ENCODE data around the gene ARHGAP44.
"Not testable (repeated sequence)": the region's sequence is repeated elsewhere in the genome, so short reads cannot be mapped to it uniquely, and the experiment has no call there.

The ARHGAP44 gene

DNA sequence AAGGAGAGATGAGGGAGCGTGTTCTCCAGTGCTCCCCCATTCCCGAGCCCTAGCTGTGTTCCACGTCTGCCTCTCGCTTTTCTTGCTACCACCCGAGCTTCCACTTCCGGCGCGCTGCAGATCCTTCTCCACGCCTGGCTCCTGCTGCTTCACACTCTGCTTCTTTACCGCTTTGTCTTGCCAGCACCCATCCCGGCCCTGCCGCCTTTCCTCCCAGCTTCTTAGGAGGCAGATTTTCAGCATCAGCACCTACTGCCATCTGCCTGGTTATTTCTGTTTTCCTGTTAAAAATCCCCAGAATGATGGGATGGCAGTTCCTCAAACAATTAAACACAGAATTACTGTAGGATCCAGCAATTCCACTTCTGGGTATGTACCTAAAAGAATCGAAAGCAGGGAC, 163.9 kb downstream of the ARHGAP44 start:
- Mint-ChIP-seq H3K4me1 (ENCODE audit: low read depth) (no peaks in the 10 kb centered on the region), H3K9me3 (ENCODE audit: low read depth) (peaks cover 4% of the 10 kb centered on the region), H3K27me3 (peaks cover 2% of the 10 kb centered on the region), H3K27ac (no peak overlapping the region), H3K36me3 (no peaks in the 10 kb centered on the region), H3K4me3 (no peak overlapping the region)

DNA sequence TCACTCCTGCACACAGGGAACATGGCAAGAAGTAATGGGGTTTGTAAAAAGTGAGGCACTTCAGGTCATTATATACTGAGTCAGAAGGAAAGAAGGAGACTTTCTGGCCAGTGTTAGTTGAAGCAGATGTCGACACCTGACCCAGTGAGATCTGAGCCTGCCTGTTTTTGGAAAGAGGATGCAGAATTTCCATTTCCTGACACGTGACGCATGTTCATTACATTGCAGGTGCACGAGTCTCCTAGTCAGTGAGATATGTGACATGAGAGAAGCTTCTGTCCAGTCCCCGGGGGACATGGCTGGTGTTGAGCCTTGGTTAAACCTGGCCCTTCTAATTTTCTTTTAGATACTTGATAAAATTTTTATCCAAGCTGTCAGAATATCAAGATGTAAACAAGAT, 166.2 kb downstream of the ARHGAP44 start:
- H3K9me3 Mint-ChIP-seq (ENCODE audit: low read depth) = peaks cover 4% of the 10 kb centered on the region
- H3K27ac Mint-ChIP-seq = no peak overlapping the region
- peaks cover 2% of the 10 kb centered on the region for H3K27me3 Mint-ChIP-seq
- no peaks in the 10 kb centered on the region for H3K36me3 Mint-ChIP-seq
- H3K4me1 Mint-ChIP-seq (ENCODE audit: low read depth) = no peaks in the 10 kb centered on the region
- H3K4me3 Mint-ChIP-seq = no peak overlapping the region

DNA sequence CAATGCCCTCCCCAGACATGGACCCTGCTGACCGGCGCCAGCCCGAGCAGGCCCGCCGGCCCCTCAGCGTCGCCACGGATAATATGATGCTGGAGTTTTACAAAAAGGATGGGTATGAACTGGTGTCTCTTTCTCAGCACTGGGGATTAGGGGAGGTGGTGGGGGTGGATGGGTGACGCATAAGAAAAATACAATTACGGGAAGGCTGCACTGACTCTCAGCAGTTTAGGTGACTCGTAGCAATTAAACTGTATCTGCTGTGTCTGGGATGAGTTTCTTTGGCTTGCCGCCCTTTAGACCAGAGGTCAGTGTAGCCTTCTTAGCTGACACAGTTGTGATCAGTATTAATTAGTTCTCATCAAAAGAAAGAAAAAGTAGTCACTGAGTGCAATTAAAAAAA, 169.5 kb downstream of the ARHGAP44 start:
- no peak overlapping the region for H3K4me3 Mint-ChIP-seq
- H3K27me3 Mint-ChIP-seq = peaks cover 2% of the 10 kb centered on the region
- H3K4me1 Mint-ChIP-seq (ENCODE audit: low read depth) = no peaks in the 10 kb centered on the region

DNA sequence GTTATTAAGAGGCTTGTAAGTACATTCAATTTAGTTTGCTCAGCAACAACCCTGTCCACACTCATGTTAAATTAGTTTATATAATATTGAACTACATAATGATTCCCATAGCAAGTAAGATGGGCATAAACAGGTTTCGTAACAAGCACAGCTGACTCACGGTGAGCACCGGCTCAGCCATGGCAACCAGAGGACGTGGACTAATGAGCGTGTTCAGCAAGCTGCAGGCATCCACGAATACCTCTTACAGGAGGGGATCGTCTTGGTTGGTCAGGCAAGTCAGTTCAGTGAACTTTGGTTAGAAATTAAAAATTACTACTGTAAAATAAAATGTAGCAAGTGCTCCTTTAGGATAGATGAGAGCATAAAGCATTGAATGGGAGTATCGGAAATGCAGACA, 170.1 kb downstream of the ARHGAP44 start:
- H3K4me3 Mint-ChIP-seq = no peak overlapping the region
- H3K4me1 Mint-ChIP-seq (ENCODE audit: low read depth) = no peaks in the 10 kb centered on the region
- peaks cover 4% of the 10 kb centered on the region for H3K9me3 Mint-ChIP-seq (ENCODE audit: low read depth)
- H3K27me3 Mint-ChIP-seq = peaks cover 2% of the 10 kb centered on the region
- no peak overlapping the region for H3K27ac Mint-ChIP-seq
- no peaks in the 10 kb centered on the region for H3K36me3 Mint-ChIP-seq

More for the DNA sequence above, 169.5 kb downstream of the ARHGAP44 start:
- peaks cover 4% of the 10 kb centered on the region for H3K9me3 Mint-ChIP-seq (ENCODE audit: low read depth)
- H3K27ac Mint-ChIP-seq = no peak overlapping the region
- H3K36me3 Mint-ChIP-seq = no peaks in the 10 kb centered on the region

DNA sequence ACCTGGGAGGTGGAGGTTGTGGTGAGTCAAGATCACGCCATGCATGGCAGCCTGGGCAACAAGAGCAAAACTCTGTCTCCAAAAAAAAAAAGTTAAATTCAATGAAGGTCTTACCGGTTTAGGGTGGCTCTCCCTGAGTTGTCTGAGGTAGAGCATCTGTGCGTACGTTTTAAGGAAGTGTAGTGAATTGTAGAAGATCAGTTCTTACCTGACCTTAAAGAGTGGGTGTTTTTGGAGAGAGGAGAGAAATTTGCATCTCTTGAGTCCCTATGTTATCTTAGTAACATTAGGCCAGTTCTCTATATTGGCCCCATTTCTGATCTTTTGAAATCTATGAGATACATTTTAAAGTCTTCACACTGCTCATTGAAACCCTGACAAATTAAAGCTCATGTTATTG, 172.4 kb downstream of the ARHGAP44 start:
- Mint-ChIP-seq H3K36me3 (no peaks in the 10 kb centered on the region), H3K27me3 (peaks cover 2% of the 10 kb centered on the region), H3K4me1 (ENCODE audit: low read depth) (no peaks in the 10 kb centered on the region), H3K27ac (no peak overlapping the region), H3K9me3 (ENCODE audit: low read depth) (peaks cover 4% of the 10 kb centered on the region), H3K4me3 (no peak overlapping the region)

DNA sequence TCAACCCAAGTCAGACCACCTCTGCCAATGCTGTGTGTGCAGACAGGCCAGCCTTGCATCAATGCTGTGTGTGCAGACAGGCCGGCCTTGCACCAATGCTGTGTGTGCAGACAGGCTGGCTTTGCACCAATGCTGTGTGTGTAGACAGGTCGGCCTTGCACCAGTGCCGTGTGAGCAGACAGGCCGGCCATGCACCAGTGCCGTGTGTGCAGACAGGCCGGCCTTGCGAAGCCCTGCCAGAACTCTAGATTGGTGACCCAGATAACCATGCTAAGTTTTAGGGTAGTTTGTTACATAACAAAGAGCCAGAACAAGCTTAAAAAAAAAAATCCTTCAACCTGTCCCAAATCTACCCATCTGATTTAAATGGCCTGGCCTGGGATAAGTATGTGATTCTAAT, 174.2 kb downstream of the ARHGAP44 start:
- Mint-ChIP-seq H3K4me3 (no peak overlapping the region), H3K9me3 (ENCODE audit: low read depth) (no peaks in the 10 kb centered on the region), H3K27ac (no peak overlapping the region), H3K4me1 (ENCODE audit: low read depth) (no peaks in the 10 kb centered on the region), H3K27me3 (peaks cover 2% of the 10 kb centered on the region), H3K36me3 (no peaks in the 10 kb centered on the region)

DNA sequence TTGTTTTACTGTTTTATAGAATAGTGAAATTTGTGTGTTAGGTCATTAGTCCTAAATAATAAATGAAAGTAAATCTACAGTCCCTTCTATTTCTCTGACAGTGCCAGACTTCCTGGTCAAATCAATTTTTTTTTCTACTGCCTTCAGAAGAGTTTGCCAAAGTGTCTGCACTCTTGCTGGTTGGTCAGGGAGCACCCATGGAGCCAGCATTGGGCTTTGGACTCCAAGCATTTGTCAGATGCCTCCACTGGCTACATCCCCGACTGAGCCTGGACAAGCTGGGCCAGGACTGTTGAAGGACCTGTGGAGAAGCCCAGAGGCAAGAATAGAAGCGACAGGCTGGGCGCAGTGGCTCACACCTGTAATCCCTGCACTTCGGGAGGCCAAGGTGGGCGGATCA, 174.9 kb downstream of the ARHGAP44 start:
- no peaks in the 10 kb centered on the region for H3K36me3 Mint-ChIP-seq
- no peaks in the 10 kb centered on the region for H3K4me1 Mint-ChIP-seq (ENCODE audit: low read depth)
- H3K27me3 Mint-ChIP-seq = peaks cover 2% of the 10 kb centered on the region
- no peak overlapping the region for H3K4me3 Mint-ChIP-seq
- H3K9me3 Mint-ChIP-seq (ENCODE audit: low read depth) = no peaks in the 10 kb centered on the region
- no peak overlapping the region for H3K27ac Mint-ChIP-seq

DNA sequence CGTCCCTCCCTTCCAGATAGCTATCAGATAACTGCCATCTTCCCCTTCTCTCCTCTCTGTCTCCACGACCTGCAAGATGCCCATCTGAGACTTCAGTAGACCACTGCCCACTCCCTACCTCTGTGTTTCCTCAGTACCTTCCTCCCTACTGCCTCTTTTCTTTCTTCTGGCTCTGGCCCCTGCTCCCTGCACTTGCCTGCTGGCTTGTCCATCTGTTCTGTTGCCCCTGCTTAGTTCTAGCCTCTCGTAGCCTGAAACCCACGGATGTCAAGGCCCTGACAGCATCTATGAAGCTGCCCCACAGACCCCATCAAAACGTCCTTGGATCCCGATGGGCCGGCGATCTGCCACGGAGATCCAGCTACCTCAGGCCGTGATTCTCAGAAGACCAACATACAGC, 175.5 kb downstream of the ARHGAP44 start:
- Mint-ChIP-seq H3K9me3 (ENCODE audit: low read depth) (no peaks in the 10 kb centered on the region), H3K4me3 (no peak overlapping the region), H3K27ac (no peak overlapping the region), H3K4me1 (ENCODE audit: low read depth) (no peaks in the 10 kb centered on the region), H3K27me3 (peaks cover under 1% of the 10 kb centered on the region), H3K36me3 (no peaks in the 10 kb centered on the region)

DNA sequence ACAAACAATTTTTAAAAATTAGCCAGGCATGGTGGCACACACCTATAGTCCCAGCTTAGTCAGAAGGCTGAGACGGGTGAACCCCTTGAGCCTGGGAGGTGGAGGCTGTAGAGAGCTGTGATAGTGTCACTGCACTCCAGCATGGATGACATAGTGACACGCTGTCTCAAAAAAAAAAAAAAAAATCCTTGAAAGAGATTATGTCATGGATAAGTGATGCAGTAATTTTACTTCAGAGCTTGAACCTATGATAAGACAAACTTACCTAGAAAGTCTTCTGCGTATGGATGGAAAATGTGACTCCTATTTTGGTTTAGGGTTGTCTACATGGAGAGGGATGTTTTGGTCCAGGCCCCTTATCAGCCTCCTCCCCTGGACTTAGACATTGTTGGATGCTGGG, 176.7 kb downstream of the ARHGAP44 start:
- Mint-ChIP-seq H3K9me3 (ENCODE audit: low read depth) (no peaks in the 10 kb centered on the region), H3K27ac (no peak overlapping the region), H3K36me3 (no peaks in the 10 kb centered on the region), H3K4me3 (no peak overlapping the region), H3K27me3 (no peaks in the 10 kb centered on the region), H3K4me1 (ENCODE audit: low read depth) (no peaks in the 10 kb centered on the region)

DNA sequence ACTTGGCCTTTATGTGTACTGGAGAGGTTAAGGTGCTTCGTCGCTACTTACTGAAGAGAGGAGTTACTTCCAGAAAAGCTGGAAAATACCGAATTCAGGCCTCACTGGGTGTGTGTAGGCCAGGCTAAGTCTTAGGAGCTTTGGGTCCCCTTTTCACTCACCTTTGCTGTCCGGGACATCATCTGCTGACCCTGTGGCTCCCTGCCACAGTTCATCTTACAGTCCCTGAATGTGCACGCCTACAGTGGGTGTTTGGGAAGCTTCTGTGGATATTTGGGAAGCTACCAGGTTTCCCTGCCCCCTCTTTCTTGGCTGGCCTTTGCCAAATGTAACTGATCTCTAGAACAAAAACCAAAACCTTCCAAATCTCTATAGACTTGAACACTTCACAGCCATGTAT, 177.1 kb downstream of the ARHGAP44 start:
- H3K27me3 Mint-ChIP-seq = peaks cover 1% of the 10 kb centered on the region
- H3K9me3 Mint-ChIP-seq (ENCODE audit: low read depth) = no peaks in the 10 kb centered on the region
- no peaks in the 10 kb centered on the region for H3K4me1 Mint-ChIP-seq (ENCODE audit: low read depth)
- no peaks in the 10 kb centered on the region for H3K36me3 Mint-ChIP-seq
- no peak overlapping the region for H3K27ac Mint-ChIP-seq
- no peak overlapping the region for H3K4me3 Mint-ChIP-seq

DNA sequence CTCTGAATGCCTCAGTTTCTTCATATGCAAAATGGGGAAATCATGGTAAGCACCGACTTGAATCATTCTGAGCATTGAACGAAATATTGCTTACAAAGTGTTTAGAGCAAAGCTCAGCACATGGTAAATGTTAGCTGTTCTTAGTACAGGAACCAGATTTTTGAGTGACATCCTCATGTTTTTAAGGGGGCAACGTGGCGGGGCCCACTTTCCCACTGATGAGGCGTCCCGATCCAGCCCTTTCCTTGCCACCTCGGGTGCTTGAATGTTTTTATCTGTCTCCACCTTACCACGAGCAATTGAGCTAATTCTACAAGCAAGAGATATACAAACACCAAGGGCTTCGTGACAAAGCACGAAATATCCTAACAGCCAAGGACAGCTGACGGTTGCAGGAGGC, 178.7 kb downstream of the ARHGAP44 start:
- no peak overlapping the region for H3K4me3 Mint-ChIP-seq
- no peaks in the 10 kb centered on the region for H3K4me1 Mint-ChIP-seq (ENCODE audit: low read depth)
- peaks cover 10% of the 10 kb centered on the region for H3K27me3 Mint-ChIP-seq
- H3K27ac Mint-ChIP-seq = no peak overlapping the region
- no peaks in the 10 kb centered on the region for H3K36me3 Mint-ChIP-seq
- no peaks in the 10 kb centered on the region for H3K9me3 Mint-ChIP-seq (ENCODE audit: low read depth)

DNA sequence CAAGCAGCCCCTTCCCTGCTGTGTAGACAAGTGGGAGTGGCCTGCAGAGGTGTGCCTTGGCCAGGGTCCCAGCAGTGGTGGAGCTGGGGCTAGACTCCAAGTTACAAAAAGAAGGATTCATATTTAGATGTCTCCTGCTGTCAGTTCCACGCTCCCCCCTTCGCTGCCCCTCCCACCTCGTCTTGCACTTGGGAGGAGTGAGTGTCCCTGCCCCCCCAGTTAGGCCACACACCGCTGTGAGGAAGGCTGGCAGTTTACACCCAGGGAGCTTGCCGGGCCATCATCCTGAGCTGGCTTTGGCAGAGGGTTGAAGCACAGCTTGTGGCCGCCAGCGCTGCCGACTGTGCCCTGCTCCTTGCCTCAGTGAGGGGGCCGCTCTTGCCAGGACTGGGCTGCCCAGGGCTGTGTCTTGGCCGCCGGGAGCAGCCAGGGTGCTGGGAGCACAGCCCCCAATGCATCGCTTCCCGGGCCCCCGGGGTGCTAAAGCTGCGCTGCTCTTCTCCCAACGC, 184.3 kb downstream of the ARHGAP44 start:
- Mint-ChIP-seq H3K9me3 (ENCODE audit: low read depth) (no peaks in the 10 kb centered on the region), H3K27me3 (peaks cover 26% of the 10 kb centered on the region), H3K4me3 (no peak overlapping the region), H3K4me1 (ENCODE audit: low read depth) (peaks cover 3% of the 10 kb centered on the region), H3K36me3 (no peaks in the 10 kb centered on the region), H3K27ac (no peak overlapping the region)

DNA sequence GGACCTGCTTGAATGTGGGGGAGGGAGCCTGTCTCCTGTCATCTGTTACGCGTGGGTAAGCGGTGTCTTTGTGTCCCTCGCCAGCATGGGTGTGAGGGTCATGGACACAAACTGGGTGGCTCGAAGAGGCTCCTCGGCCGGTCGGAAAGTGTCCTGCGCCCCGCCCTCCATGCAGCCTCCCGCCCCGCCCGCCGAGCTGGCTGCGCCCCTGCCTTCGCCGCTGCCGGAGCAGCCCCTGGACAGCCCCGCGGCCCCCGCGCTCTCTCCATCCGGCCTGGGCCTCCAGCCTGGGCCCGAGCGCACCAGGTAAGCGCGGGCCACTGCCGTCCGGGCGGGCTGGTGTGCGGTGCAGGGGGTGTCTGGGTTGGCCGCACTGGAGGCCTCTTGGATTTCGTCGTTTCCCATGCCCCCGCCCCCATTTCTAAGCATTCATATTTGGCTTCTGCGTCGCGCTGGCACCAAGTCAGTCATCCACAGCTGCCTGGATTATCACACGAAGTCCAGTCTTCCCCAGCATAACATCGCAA, 184.8 kb downstream of the ARHGAP44 start:
- Mint-ChIP-seq H3K4me1 (ENCODE audit: low read depth) (peaks cover 3% of the 10 kb centered on the region), H3K4me3 (no peak overlapping the region), H3K27me3 (peaks cover 26% of the 10 kb centered on the region), H3K9me3 (ENCODE audit: low read depth) (no peaks in the 10 kb centered on the region), H3K36me3 (no peaks in the 10 kb centered on the region), H3K27ac (no peak overlapping the region)

DNA sequence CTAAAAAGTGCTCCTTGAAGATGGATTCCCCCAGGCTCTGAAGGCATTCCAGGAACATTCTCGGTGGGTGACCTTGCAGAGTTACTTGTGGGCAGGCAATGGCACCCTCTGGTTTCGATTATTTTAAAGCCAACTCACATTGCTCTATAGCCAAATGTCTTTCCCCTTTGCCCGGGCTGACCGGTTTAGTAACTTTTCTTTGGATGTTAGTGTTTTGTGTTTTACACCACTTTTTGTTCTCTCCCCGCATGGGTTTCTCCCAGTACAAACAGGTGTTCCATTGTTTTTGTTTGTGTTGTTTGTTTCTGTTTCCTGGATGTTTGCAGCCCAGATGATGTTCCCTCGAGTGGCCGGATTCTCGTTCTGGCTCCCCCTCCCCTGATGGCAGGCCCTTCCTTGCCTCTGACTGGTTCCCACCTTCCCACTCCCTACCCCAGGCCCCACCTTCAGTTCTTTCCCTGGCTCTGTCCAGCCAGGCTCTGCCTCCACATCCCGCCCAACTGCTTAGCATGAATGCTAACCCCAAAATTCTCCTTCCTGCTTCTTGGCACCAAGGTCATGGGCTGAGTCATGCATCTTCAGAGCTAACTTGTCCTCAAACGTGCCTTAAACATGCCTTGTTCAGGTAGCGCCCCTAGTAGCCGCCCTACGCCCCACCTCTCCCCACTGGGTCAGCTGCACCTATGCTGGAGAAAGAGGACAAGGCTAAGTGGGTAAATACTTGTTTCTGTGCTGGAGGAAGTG, 187.9 kb downstream of the ARHGAP44 start:
- Mint-ChIP-seq H3K4me1 (ENCODE audit: low read depth) (peaks cover 3% of the 10 kb centered on the region), H3K27ac (no peak overlapping the region), H3K36me3 (no peaks in the 10 kb centered on the region), H3K9me3 (ENCODE audit: low read depth) (no peaks in the 10 kb centered on the region), H3K27me3 (peaks cover 19% of the 10 kb centered on the region), H3K4me3 (no peak overlapping the region)

DNA sequence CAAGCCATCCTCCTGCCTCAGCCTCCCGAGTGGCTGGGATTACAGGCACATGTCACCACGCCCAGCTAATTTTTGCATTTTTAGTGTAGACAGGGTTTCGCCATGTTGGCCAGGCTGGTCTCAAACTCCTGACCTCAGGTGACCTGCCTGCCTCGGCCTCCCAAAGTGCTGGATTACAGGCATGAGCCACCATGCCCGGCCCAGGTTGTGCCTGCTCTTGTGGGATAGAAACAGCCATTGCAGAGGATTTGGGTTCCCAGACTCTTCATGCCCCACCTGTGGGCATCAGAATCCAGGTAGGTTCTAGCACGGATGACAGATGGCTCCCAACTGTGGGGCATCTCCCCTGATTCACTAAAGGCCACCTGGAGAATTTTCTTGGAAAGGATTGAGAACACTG, 189.5 kb downstream of the ARHGAP44 start:
- not testable (repeated sequence) for H3K27ac Mint-ChIP-seq; H3K9me3 Mint-ChIP-seq (ENCODE audit: low read depth); H3K4me3 Mint-ChIP-seq

DNA sequence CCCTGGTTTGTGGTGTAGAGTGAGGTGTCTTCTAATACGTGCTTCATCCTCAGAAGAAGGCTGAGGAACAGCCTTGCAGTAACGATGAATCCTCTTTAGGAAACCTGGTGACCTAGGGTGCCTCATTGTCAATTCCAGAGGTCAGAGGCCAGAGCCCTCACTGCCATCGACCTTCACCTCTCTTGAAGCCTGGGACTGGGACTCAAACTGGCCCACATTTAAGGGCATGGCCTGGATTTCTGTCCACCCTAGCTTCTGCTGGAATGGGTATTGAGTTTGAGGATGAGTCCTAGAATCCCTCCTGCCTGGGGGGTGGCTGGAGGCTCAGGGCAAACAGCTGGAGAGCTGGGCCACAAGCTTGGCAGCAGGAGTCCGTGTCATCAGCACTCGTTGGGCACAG, 189.9 kb downstream of the ARHGAP44 start:
- Mint-ChIP-seq H3K9me3 (ENCODE audit: low read depth) (no peaks in the 10 kb centered on the region), H3K27ac (no peak overlapping the region), H3K27me3 (peaks cover 14% of the 10 kb centered on the region), H3K36me3 (no peaks in the 10 kb centered on the region), H3K4me1 (ENCODE audit: low read depth) (peaks cover 3% of the 10 kb centered on the region), H3K4me3 (no peak overlapping the region)

More for the DNA sequence above, 189.5 kb downstream of the ARHGAP44 start:
- H3K4me1 Mint-ChIP-seq (ENCODE audit: low read depth); H3K36me3 Mint-ChIP-seq: not testable (repeated sequence)
- peaks cover 14% of the 10 kb centered on the region for H3K27me3 Mint-ChIP-seq
